Body of pancreas (tissue), 4 donors: ENCODE data around the gene PIGM. TPM values are rescaled to one million over a fixed set of nuclear protein-coding genes. Genes with fewer than 3 reads are reported as not detected.

Experiments
- ATAC-seq: fragments of 150-250 bp; one replicate; pipeline ENCODE4 v1.9.1; 2016
- DNase-seq, 4 donors: peaks; one replicate each; pipeline ENCODE4 v3.0.0-alpha.2; 2019
- H3K27ac ChIP-seq, 4 donors: fragments of 200-600 bp; sonication (generic); 1 replicate in 3 of 4; 2 replicates in 1 of 4; pipeline versions ENCODE4 v1.5.1 to v1.6.1; 2016 to 2019; ENCODE audit warnings: mild to moderate bottlenecking in 1 of 4, mixed read lengths in 1 of 4, moderate library complexity in 1 of 4
- H3K27me3 ChIP-seq, 2 donors: fragments of 200-600 bp; sonication (generic); one replicate each; pipeline ENCODE4 v1.6.0; 2016; ENCODE audit warnings: mild to moderate bottlenecking in 1 of 2
- H3K36me3 ChIP-seq, 2 donors: fragments of 200-600 bp; sonication (generic); replicated peaks in 1 of 2; 2 replicates each; pipeline ENCODE4 v1.5.1; 2016; ENCODE audit warnings: low read depth in 2 of 2; ENCODE audit not compliant: insufficient read depth in 1 of 2
- H3K4me1 ChIP-seq: fragments of 200-600 bp; sonication (generic); one replicate; pipeline ENCODE4 v1.6.0; 2016
- H3K4me3 ChIP-seq, 2 donors: fragments of 200-600 bp; sonication (generic); 1 replicate in 1 of 2; 2 replicates in 1 of 2; pipeline ENCODE4 v1.5.1; 2016 to 2019
- H3K9me3 ChIP-seq, 3 donors: fragments of 200-600 bp; sonication (generic); 1 replicate in 2 of 3; 2 replicates in 1 of 3; pipeline ENCODE4 v1.5.1; 2016
- CTCF ChIP-seq, 7 experiments: fragments of 450-650 bp in 4 of 7; fragments of 200-600 bp in 3 of 7; sonication (generic) in 3 of 7; IDR thresholded peaks; one replicate each; pipeline ENCODE4 v1.5.1; 2016 to 2019; ENCODE audit warnings: antibody characterized with exemption in 7 of 7
- POLR2A ChIP-seq, 3 donors: fragments of 450-650 bp; IDR thresholded peaks; one replicate each; pipeline ENCODE4 v1.6.1; 2016; ENCODE audit warnings: antibody characterized with exemption in 3 of 3, mild to moderate bottlenecking in 2 of 3
- WGBS, 2 donors: methylation state at CpG; one replicate each; pipeline ENCODE4 v1.1.5; 2017; 5-methylcytosine and 5-hydroxymethylcytosine counted together
- intact Hi-C: fragments of 100-400 bp; cut with DNase I; formaldehyde crosslinking; loops from one replicate; pipeline ENCODE4 v1.15.1; 2023
- total RNA-seq, 2 donors: library from RNA; depleted of rRNA; stranded (reverse); fragments of >200 nt; gene quantifications; one replicate each; pipeline ENCODE4 v1.1.0, GENCODE V29; 2016

The PIGM gene
- total RNA-seq, 2 donors from 2014 or later: 4.9 to 7.8 TPM

DNA sequence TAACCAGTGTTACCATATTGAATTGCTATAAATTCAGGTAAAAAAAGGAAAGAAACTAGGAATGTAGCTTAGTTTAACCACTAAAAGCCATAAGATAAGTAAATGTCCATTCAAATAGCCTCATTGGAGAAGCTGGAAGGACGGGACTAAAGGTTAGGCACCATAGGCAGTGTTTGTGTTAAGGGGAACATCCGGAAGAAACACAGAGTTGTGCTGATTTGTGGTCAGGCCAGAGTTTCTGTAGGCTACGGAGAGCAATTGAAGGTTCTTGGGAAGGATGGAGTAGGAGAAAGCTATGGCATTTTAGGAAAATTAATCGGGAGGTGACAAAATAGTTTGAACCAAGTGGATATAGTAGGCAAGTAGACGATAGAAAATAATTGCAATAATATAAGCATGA is 39.5 kb upstream of the PIGM start:
- Histone ChIP-seq H3K4me1 (peaks cover 10% of the 10 kb centered on the region), H3K4me3 (no peak overlapping the region), H3K9me3 (no peaks in the 10 kb centered on the region), H3K27me3 (no peaks in the 10 kb centered on the region), H3K36me3 (no peaks in the 10 kb centered on the region), H3K27ac (no peak overlapping the region)
- DNase-seq: no peak
- WGBS, 2 donors: 82 to 84% methylated on average over 5 of the region's 5 CpGs
- intact Hi-C loops: no loop called here
- ATAC-seq: no peak
- TF ChIP-seq POLR2A (IDR thresholded peaks at IDR 0.05) (no peak), CTCF (IDR thresholded peaks at IDR 0.05) (no peak)

- H3K36me3 ChIP-seq: no peaks in the 10 kb centered on the region
- H3K27ac ChIP-seq: no peak overlapping the region
- H3K4me1 ChIP-seq: peaks cover 10% of the 10 kb centered on the region
- DNase-seq (peak; percentile 66 to 80 (median 74)), ATAC-seq (peak; percentile 84)
- 2% methylated on average over 39 to 46 of the region's 46 CpGs for WGBS, 2 donors
- H3K4me3 ChIP-seq: peak overlapping the region; percentile 28 to 40
- no peaks in the 10 kb centered on the region for H3K27me3 ChIP-seq
- intact Hi-C loops: no loop called here
- no peak for TF ChIP-seq CTCF (IDR thresholded peaks at IDR 0.05)
- peak in 2 of 3 donors; percentile 19 to 23 for TF ChIP-seq POLR2A (IDR thresholded peaks at IDR 0.05)
- no peaks in the 10 kb centered on the region for H3K9me3 ChIP-seq
These were observed 38.7 kb upstream of the PIGM start for GRCh38 chr1:160070243-160071163.

GRCh38 chr1:160069460-160070231 is 37.9 kb upstream of the PIGM start, which contains the start of gene KCNJ10:
TSS of gene KCNJ10 (minus strand) at chr1:160070160. CDS start at chr1:160042532, 27,628 bp downstream.
- ATAC-seq (peak; percentile 49), DNase-seq (no peak)
- TF ChIP-seq POLR2A (IDR thresholded peaks at IDR 0.05): no peak
- Histone ChIP-seq H3K4me1 (peaks cover 10% of the 10 kb centered on the region), H3K9me3 (no peaks in the 10 kb centered on the region), H3K36me3 (no peaks in the 10 kb centered on the region), H3K27me3 (no peaks in the 10 kb centered on the region), H3K27ac (no peak within 1 kb of the TSS), H3K4me3 (peak within 1 kb of the TSS; percentile 28 to 40)
- WGBS, 2 donors: 21 to 44% methylated on average over 11 to 31 of the region's 32 CpGs
- intact Hi-C loops: no loop called here

GRCh38 chr1:160068225-160068624 is 36.4 kb upstream of the PIGM start:
- no peak overlapping the region for H3K4me3 ChIP-seq
- H3K27ac ChIP-seq: no peak overlapping the region
- no peaks in the 10 kb centered on the region for H3K36me3 ChIP-seq
- intact Hi-C loops: no loop called here
- DNase-seq: no peak
- TF ChIP-seq POLR2A (IDR thresholded peaks at IDR 0.05): no peak
- TF ChIP-seq CTCF (IDR thresholded peaks at IDR 0.05): no peak
- ATAC-seq: no peak
- 70 to 92% methylated on average over 4 to 5 of the region's 5 CpGs for WGBS, 2 donors
- H3K9me3 ChIP-seq: no peaks in the 10 kb centered on the region
- H3K4me1 ChIP-seq: peaks cover 10% of the 10 kb centered on the region
- H3K27me3 ChIP-seq: no peaks in the 10 kb centered on the region
